GM06990 (cell line): ENCODE data around the gene CEP104.

ENCODE experiments used
- DNase-seq: peaks from one replicate; pipeline ENCODE4 v3.0.0-alpha.2; 2011; ENCODE audit not compliant: insufficient read length; ENCODE audit errors: extremely low read depth
- H3K27me3 ChIP-seq: replicated peaks from 2 replicates; pipeline ENCODE4 v1.6.0; 2011; ENCODE audit warnings: low read length; ENCODE audit not compliant: control insufficient read depth, insufficient read depth
- H3K36me3 ChIP-seq: 2 replicates; pipeline ENCODE4 v1.5.1; 2011; ENCODE audit warnings: low read length; ENCODE audit not compliant: control insufficient read depth, insufficient read depth
- H3K4me3 ChIP-seq: replicated peaks from 2 replicates; pipeline ENCODE4 v1.5.1; 2011; ENCODE audit warnings: low read depth, mild to moderate bottlenecking, control low read depth, low read length
- TF ChIP-seq, protein P1 (sequence below): IDR thresholded peaks from 2 replicates; pipeline ENCODE4 v1.5.1; 2011; ENCODE audit warnings: low read length, control low read depth, mild to moderate bottlenecking, inconsistent platforms; ENCODE audit not compliant: insufficient read depth, poor library complexity, severe bottlenecking

Gene CEP104

DNA sequence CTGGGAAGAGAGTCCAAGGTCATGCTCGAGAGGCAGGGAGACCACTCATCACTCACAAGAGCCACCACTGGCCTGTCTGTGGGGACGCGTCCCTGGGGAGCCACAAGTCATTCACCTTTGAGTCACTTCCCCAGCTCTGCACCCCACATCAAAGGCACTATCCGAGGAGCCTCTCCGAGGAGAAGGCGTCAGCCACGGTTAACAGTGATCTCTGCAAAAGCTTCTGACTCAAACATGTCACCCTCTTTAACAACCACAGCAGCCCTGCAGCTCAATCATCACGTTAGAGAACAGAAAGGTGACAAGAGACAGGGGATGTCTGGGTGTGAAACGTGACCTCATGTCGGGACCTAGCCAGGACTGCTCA, 69.7 kb downstream of the CEP104 start:
- Histone ChIP-seq H3K36me3 (peaks cover 28% of the 10 kb centered on the region), H3K27me3 (no peaks in the 10 kb centered on the region), H3K4me3 (no peak overlapping the region)
- TF ChIP-seq, protein P1, sequence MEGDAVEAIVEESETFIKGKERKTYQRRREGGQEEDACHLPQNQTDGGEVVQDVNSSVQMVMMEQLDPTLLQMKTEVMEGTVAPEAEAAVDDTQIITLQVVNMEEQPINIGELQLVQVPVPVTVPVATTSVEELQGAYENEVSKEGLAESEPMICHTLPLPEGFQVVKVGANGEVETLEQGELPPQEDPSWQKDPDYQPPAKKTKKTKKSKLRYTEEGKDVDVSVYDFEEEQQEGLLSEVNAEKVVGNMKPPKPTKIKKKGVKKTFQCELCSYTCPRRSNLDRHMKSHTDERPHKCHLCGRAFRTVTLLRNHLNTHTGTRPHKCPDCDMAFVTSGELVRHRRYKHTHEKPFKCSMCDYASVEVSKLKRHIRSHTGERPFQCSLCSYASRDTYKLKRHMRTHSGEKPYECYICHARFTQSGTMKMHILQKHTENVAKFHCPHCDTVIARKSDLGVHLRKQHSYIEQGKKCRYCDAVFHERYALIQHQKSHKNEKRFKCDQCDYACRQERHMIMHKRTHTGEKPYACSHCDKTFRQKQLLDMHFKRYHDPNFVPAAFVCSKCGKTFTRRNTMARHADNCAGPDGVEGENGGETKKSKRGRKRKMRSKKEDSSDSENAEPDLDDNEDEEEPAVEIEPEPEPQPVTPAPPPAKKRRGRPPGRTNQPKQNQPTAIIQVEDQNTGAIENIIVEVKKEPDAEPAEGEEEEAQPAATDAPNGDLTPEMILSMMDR, result no peak
- no peak for DNase-seq

DNA sequence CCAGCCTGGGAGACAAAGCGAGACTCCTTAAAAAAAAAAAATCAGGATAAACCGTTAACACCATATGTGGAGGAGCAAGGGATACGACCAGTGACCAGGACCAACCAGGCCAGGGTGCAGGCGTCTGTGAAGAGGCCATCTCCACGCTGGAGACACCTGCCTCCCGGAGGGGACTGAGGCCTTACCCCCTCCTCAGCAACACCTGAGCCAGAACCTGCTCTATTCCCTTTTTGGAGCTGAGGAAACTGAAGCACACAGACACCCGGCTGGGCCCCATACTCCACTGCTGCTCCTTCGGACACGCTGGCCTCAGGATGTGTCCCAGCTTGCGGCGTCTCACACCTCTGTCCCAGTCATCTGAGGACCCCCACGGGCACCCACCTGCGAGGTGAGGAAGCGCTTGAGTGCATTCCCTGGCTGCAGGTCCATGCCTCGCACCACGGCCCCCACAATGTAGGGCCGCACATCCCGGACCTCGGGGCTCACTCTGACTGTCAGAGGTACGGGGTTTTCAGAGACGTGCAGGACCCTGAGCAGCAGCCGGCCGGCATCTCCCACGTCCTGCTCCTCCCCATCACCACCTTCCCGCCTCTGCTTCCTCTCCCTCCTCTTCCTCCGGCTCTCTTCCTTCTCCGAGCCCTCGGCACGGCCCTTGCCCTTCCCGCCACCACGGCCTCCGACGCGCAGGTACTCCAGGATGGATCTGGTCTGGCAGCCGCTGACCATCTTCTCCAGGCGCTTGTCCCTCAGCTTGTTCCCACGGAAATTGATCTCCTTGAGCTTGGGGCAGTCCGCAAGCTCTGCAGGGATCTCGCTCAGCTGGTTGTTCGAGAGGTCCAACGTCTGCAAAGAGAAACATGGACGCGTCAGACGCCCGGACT, 70.3 kb downstream of the CEP104 start:
- Histone ChIP-seq H3K36me3 (peaks cover 31% of the 10 kb centered on the region), H3K4me3 (no peak overlapping the region), H3K27me3 (no peaks in the 10 kb centered on the region)
- no peak for DNase-seq
- TF ChIP-seq, protein P1, result no peak

DNA sequence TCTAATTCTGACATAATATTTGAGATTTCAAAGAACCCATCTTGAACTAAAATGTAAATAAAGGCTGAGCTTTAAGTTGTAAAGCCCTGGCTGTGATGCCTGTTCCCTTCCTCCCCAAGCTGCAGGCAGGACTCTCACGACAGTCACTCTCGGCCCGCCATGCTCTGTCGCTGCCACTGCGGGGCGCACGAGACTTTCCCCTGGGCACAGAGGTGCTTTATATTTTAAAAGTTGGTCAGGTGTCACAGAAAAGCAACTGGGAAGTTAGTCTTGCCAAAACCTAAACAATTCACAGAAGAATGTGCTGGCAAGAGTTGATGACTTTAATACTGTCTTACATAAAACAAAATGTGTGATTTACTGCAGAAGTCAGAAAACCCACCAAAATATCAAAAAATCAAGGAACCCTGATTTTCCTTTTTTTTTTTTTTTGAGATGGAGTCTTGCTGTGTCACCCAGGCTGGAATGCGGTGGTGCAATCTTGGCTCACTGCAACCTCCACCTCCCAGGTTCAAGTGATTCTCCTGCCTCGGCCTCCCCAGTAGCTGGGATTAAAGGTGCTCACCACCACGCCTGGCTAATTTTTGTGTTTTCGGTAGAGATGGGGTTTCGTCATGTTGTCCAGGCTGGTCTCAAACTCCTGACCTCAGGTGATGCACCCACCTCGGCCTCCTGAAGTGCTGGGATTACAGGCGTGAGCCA, 71.4 kb downstream of the CEP104 start:
- no peak for DNase-seq
- Histone ChIP-seq H3K4me3 (no peak overlapping the region), H3K36me3 (peaks cover 36% of the 10 kb centered on the region), H3K27me3 (no peaks in the 10 kb centered on the region)
- TF ChIP-seq, protein P1, result peak; percentile 5

DNA sequence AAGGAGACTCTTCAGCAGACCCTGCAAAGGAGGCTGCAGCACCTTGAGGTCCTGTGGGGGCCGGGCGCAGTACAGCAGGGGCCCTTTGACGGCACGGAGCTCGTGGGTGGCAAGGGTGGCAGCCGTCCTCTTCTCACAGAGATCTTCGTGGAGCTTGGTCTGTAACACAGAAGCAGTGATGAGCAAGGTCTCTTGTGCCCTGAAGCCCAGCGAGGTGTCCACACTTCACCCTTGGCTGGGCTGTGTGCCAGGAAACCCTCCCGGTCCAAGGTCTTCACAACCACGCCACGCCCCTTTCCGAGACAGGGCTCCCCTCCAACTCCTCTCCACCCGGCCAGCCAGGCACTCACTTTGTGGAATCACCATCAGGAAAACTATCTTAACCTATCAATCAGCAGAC, 72.0 kb downstream of the CEP104 start:
- Histone ChIP-seq H3K4me3 (no peak overlapping the region), H3K36me3 (peaks cover 35% of the 10 kb centered on the region), H3K27me3 (no peaks in the 10 kb centered on the region)
- TF ChIP-seq, protein P1, result no peak
- DNase-seq, result no peak

DNA sequence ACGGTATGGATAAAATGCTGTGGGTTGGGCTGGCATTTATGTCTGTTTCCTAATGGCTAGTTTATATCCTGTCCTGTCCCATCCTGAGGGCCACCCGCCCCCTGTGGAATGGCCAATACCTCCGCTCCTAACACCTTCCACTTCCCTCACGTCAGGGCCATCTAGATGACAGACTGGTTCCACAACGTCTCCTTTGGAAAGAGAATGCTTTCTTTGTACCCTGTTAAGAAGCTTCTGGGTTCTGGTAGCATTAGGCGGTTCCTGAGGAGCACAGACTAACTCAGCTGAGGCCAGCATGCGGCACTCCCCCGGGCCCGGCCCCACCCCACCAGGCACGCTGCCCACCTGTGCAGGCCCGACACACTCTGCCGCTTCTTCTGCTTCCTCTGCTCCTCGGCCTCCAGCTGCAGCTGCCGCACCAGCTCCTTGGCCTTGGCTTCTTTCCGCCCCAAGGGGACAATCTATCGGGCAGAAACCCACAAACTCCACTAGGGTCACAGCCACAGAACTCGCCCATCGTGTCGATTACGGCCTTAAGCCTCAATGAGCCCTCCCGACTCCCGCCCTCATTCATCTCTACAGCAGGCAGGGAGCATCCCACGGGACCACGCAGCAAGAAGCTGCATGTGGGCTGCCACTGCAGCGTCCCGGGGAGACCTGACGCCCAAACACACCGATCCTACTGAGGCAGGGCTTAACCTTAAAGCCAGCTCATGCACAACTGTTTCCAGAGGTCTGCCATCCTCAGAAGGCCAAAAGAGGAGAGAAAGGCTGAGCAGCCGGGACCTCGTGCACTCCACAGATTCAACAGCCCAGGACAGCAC, 73.1 kb downstream of the CEP104 start:
- peaks cover 39% of the 10 kb centered on the region for H3K36me3 ChIP-seq
- TF ChIP-seq, protein P1, result no peak
- no peak for DNase-seq
- no peak overlapping the region for H3K4me3 ChIP-seq
- H3K27me3 ChIP-seq, result no peaks in the 10 kb centered on the region
